GM18907 (cell line): ENCODE results near the gene KRTAP10-2.
"Not testable (repeated sequence)": the region's sequence is repeated elsewhere in the genome, so short reads cannot be mapped to it uniquely, and the experiment has no call there.

Source experiments
- ATAC-seq: cut with Tn5 transposase; IDR thresholded peaks from one replicate; pipeline ENCODE4 v1.9.1; 2021; ENCODE audit warnings: mild to moderate bottlenecking, moderate library complexity; ENCODE audit not compliant: unreplicated experiment

The KRTAP10-2 gene

GRCh38 chr21:44503006-44503889 lies 48.1 kb downstream of the KRTAP10-2 start:
- not testable (repeated sequence) for ATAC-seq

DNA sequence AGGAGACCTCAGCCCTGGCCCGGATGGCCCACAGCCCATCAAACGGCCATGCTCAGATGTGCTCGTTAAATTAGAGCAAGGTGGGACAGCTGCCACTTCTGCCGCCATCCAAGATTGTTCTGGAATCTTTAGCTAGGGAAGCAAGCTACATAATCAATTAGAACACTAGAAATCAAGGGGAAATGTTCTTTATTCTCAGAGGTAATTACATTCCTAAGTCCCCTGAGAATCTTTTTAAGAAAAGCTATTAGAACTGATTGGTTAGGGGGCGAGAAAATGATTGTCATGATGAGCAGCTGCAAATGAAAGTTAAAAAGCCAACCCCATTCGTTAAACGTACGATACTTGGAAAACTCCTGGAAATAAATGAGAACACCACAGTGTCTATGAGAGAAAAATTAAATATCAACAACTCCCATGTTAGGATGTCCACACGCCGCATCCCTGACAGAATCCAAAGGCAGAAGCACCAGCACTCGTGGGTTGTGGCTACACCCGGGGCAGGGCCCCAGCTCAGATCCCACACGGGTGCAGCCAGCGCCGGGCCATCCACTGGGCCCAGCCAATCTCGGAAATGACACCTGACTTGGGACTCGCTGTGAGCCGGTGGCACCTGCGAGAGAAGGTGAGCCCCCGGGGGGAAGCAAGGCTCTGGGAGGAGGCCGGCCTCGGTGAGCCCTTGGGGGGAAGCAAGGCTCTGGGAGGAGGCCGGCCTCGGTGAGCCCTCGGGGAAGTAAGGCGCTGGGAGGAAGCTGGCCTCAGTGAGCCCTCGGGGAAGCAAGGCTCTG lies 48.9 kb downstream of the KRTAP10-2 start:
- no peak for ATAC-seq
